Hepatocyte (in vitro differentiated cells): Measurements from ENCODE around the gene GRK4. TPM values are rescaled to one million over a fixed set of nuclear protein-coding genes. Genes with fewer than 3 reads are reported as not detected.
"Not testable (repeated sequence)": the region's sequence is repeated elsewhere in the genome, so short reads cannot be mapped to it uniquely, and the experiment has no call there.

Experiments used
- DNase-seq: peaks from one replicate; pipeline ENCODE4 v3.0.0-alpha.2; 2016; ENCODE audit warnings: low spot score
- H2AFZ ChIP-seq: fragments of 200-600 bp; sonication (generic); 2 replicates; pipeline ENCODE4 v1.6.0; 2016; ENCODE audit warnings: antibody characterized with exemption, mild to moderate bottlenecking
- H3K27ac ChIP-seq: fragments of 200-600 bp; sonication (generic); 2 replicates; pipeline ENCODE4 v1.5.1; 2016; ENCODE audit warnings: mild to moderate bottlenecking
- H3K27me3 ChIP-seq: fragments of 200-600 bp; sonication (generic); 2 replicates; pipeline ENCODE4 v1.6.1; 2016
- H3K36me3 ChIP-seq: fragments of 200-600 bp; sonication (generic); replicated peaks from 2 replicates; pipeline ENCODE4 v1.5.1; 2016; ENCODE audit warnings: low read depth; ENCODE audit not compliant: insufficient read depth
- H3K4me1 ChIP-seq: fragments of 200-600 bp; sonication (generic); 2 replicates; pipeline ENCODE4 v1.5.1; 2016; ENCODE audit warnings: mild to moderate bottlenecking, moderate library complexity; ENCODE audit not compliant: insufficient read depth
- H3K4me2 ChIP-seq: fragments of 200-600 bp; sonication (generic); 2 replicates; pipeline ENCODE4 v1.6.0; 2016
- H3K4me3 ChIP-seq: fragments of 200-600 bp; sonication (generic); 2 replicates; pipeline ENCODE4 v1.5.1; 2016; ENCODE audit warnings: mild to moderate bottlenecking
- H3K79me2 ChIP-seq: fragments of 200-600 bp; sonication (generic); 2 replicates; pipeline ENCODE4 v1.6.0; 2017; ENCODE audit warnings: mild to moderate bottlenecking
- H3K9me2 ChIP-seq: fragments of 200-600 bp; sonication (generic); replicated peaks from 2 replicates; pipeline ENCODE4 v1.6.0; 2017; ENCODE audit warnings: mild to moderate bottlenecking; ENCODE audit not compliant: insufficient read depth
- H3K9me3 ChIP-seq: fragments of 200-600 bp; sonication (generic); 2 replicates; pipeline ENCODE4 v1.5.1; 2016; ENCODE audit warnings: low read depth, mild to moderate bottlenecking
- H4K20me1 ChIP-seq: fragments of 200-600 bp; sonication (generic); 2 replicates; pipeline ENCODE4 v1.6.0; 2016; ENCODE audit warnings: mild to moderate bottlenecking; ENCODE audit not compliant: insufficient read depth, poor library complexity, severe bottlenecking
- EZH2 ChIP-seq: fragments of 200-600 bp; sonication (generic); IDR thresholded peaks from 2 replicates; pipeline ENCODE4 v1.6.1; 2016; ENCODE audit warnings: antibody characterized with exemption, mild to moderate bottlenecking, borderline replicate concordance
- EZH2phosphoT487 ChIP-seq: fragments of 200-600 bp; sonication (generic); IDR thresholded peaks from one replicate; pipeline ENCODE4 v1.6.1; 2018; ENCODE audit warnings: antibody characterized with exemption, mild to moderate bottlenecking, low read depth, moderate library complexity; ENCODE audit not compliant: unreplicated experiment, severe bottlenecking
- WGBS: methylation state at CpG from one replicate; pipeline ENCODE4 v1.1.6; 2016; ENCODE audit warnings: low lambda C conversion rate; ENCODE audit errors: missing lambda C conversion rate; 5-methylcytosine and 5-hydroxymethylcytosine counted together
- polyA plus RNA-seq: library from polyadenylated mRNA; unstranded; fragments of >200 nt; fragmentation: Nextera tagmentation; extraction: Ambion mirVana; gene quantifications from 2 replicates; pipeline ENCODE4 v1.2.1, GENCODE V29; 2016
- total RNA-seq: library from RNA; depleted of rRNA; stranded (reverse); fragments of >200 nt; gene quantifications from 2 replicates; pipeline ENCODE4 v1.2.3, GENCODE V29; 2014
- TF ChIP-seq, protein P1 (sequence below): fragments of 200-600 bp; sonication (generic); IDR thresholded peaks from 2 replicates; pipeline ENCODE4 v1.5.1; 2016; ENCODE audit warnings: antibody characterized with exemption, mild to moderate bottlenecking; ENCODE audit not compliant: poor library complexity

Gene GRK4
- total and polyA plus RNA-seq, 2 experiments from 2014 or later = 4.9 to 6.1 TPM

DNA sequence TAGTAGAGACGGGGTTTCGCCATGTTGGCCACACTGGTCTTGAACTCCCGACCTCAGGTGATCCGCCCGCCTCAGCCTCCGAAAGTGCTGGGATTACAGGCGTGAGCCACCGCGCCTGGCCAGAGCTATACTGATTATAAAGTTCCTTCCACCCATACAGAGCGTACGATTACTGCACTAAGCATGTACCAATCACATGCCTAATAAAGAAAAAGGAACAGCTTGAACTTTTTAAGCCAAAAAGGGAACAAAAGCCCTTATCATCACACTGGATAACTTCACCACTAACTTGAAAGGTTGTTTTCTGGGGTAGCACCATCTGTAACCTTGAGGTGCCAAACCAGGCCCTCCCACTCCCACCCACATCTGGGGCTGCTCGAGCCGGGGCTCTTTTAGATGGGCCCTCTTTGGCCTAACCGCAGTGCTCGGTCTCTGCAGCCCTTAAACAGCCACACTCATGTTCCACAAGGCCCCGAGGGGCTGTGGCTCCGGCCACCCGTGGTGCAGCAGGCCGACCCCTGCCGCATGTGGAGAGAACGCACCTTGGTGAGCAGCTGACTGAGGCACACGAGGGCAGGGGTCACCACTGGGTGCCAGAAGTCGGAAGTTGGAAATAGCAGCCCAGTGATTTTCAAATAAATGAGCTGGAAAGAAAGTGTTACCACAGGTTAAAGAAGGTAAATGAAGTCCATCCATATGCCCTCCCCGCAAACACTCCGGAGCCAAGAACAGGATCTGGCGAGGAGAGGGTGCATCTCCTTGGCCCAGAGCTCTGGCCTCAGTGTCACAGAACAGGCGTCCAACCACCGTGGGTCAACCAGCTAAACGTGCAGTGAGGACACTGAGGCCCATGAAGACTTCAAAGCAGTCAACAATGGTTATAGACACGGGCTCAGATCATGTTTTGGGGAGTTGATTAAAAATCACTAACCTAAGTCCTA, 18.5 kb upstream of the GRK4 start:
- no peaks in the 10 kb centered on the region for H4K20me1 ChIP-seq
- no peaks in the 10 kb centered on the region for H3K9me3 ChIP-seq
- 96% methylated on average over 30 of the region's 30 CpGs for WGBS
- no peaks in the 10 kb centered on the region for H3K79me2 ChIP-seq
- no peak overlapping the region for H2AFZ ChIP-seq
- no peaks in the 10 kb centered on the region for H3K4me1 ChIP-seq
- no peak overlapping the region for H3K27ac ChIP-seq
- no peak for DNase-seq
- no peaks in the 10 kb centered on the region for H3K36me3 ChIP-seq
- no peak overlapping the region for H3K4me3 ChIP-seq
- no peaks in the 10 kb centered on the region for H3K27me3 ChIP-seq
- no peaks in the 10 kb centered on the region for H3K9me2 ChIP-seq
- H3K4me2 ChIP-seq = no peak overlapping the region
- TF ChIP-seq, protein P1, sequence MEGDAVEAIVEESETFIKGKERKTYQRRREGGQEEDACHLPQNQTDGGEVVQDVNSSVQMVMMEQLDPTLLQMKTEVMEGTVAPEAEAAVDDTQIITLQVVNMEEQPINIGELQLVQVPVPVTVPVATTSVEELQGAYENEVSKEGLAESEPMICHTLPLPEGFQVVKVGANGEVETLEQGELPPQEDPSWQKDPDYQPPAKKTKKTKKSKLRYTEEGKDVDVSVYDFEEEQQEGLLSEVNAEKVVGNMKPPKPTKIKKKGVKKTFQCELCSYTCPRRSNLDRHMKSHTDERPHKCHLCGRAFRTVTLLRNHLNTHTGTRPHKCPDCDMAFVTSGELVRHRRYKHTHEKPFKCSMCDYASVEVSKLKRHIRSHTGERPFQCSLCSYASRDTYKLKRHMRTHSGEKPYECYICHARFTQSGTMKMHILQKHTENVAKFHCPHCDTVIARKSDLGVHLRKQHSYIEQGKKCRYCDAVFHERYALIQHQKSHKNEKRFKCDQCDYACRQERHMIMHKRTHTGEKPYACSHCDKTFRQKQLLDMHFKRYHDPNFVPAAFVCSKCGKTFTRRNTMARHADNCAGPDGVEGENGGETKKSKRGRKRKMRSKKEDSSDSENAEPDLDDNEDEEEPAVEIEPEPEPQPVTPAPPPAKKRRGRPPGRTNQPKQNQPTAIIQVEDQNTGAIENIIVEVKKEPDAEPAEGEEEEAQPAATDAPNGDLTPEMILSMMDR = no peak
- no peak for TF ChIP-seq EZH2
- no peak for TF ChIP-seq EZH2phosphoT487

DNA sequence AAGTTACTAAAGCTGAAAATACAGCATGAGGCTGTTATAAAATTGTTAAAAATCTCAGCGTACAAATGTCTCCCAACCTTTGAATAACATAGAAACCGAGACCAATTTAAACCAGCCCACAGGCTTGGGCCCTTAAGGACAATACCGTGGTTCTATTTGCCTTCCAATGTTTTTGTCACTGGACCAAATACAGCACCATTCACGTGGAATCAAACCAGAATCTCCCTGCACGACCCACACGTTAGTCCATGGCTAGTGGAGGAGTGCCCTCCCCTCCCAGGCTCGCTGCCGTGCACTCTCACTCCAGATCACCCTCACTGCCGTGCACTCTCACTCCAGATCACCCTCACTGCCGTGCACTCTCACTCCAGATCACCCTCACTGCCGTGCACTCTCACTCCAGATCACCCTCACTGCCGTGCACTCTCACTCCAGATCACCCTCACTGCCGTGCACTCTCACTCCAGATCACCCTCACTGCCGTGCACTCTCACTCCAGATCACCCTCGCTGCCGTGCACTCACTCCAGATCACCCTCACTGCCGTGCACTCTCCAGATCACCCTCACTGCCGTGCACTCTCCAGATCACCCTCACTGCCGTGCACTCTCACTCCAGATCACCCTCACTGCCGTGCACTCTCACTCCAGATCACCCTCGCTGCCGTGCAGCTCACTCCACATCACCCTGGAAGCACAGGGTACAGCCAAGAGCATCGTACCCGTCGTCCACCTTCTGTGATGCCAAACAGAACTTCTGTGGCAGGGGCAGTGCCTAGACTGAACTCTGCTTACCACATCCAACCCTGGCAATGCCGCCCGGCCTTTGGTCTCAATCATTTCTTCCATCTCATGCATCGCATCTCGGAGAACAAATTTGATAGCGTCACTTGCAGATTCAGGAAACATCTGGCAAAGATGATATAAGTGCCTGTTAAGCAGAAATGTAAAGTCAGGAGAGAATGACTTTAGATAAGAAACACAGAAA, 17.5 kb upstream of the GRK4 start:
- H3K36me3 ChIP-seq, H2AFZ ChIP-seq, H3K4me1 ChIP-seq, H3K9me2 ChIP-seq, H3K27me3 ChIP-seq, H3K9me3 ChIP-seq, H3K4me2 ChIP-seq, H3K4me3 ChIP-seq, H4K20me1 ChIP-seq, DNase-seq, H3K27ac ChIP-seq, H3K79me2 ChIP-seq: not testable (repeated sequence)
- WGBS = 89% methylated on average over 24 of the region's 30 CpGs

DNA sequence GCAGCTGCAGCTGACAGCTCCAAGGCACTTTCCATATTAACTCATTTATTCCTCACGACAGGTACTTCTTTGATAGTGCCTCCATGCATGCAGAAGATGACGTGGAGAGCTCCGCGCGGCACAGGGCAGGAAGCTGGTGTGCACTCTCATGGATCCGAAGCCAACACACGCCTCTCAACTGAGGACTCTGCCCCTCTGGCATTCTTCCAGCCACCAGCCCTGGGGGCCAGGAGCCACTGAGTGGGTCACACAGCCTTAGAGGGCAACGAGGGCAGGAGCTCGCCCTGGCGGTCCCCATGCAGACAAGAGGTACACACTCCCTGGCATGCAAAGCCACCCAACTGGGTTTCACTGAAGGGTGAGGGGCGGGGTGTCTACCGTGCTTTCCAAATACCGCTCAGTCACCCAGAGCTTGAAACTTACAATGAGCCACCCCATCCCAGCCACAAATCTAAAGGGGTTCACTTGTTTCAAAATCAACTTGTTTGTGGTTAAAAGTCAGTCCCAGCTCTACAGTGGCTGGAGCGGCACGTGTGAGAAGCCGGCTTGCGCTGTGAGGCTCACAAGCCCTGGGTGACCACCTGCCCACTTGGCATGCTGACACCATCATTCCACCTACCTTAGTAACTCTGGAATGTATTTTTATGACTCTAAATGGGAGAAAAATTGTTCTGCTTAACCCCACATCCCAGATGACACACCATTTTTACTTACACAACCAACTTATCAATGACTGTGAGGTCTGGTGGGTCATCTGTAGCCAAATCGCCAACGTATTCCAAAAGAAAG, 16.4 kb upstream of the GRK4 start:
- no peaks in the 10 kb centered on the region for H3K9me2 ChIP-seq
- 94% methylated on average over 19 of the region's 19 CpGs for WGBS
- no peaks in the 10 kb centered on the region for H3K9me3 ChIP-seq
- no peaks in the 10 kb centered on the region for H3K4me1 ChIP-seq
- DNase-seq = no peak
- H4K20me1 ChIP-seq = no peaks in the 10 kb centered on the region
- H3K27ac ChIP-seq = no peak overlapping the region
- H3K79me2 ChIP-seq = peaks cover 4% of the 10 kb centered on the region
- H3K27me3 ChIP-seq = no peaks in the 10 kb centered on the region
- no peak overlapping the region for H3K4me2 ChIP-seq
- no peak overlapping the region for H2AFZ ChIP-seq
- TF ChIP-seq EZH2phosphoT487 = no peak
- TF ChIP-seq EZH2 = no peak
- TF ChIP-seq, protein P1 = no peak
- H3K36me3 ChIP-seq = no peaks in the 10 kb centered on the region
- H3K4me3 ChIP-seq = no peak overlapping the region
